ENCODE data around the gene SH2D7. TPM values are rescaled to one million over a fixed set of nuclear protein-coding genes. Genes with fewer than 3 reads are reported as not detected.

The SH2D7 gene
- total RNA-seq, 1 experiment from 2014 or later = not detected

- Histone ChIP-seq H3K27ac (ENCODE audit: low read depth, low read length, poor library complexity, severe bottlenecking) (no peak overlapping the region), H3K4me1 (ENCODE audit: insufficient read depth, low read length, poor library complexity, severe bottlenecking) (no peaks in the 10 kb centered on the region), H3K9me3 (ENCODE audit: low read depth, low read length, poor library complexity, severe bottlenecking) (no peaks in the 10 kb centered on the region), H3K27me3 (replicated peaks; ENCODE audit: insufficient read depth, low read depth, low read length, poor library complexity) (no peaks in the 10 kb centered on the region), H3K4me3 (ENCODE audit: low read depth, low read length, poor library complexity, severe bottlenecking) (no peak overlapping the region), H3K36me3 (ENCODE audit: insufficient read depth, low read length, poor library complexity, severe bottlenecking) (no peaks in the 10 kb centered on the region)
- no TSS peak for BruUV-seq (replicated peaks)
- intact Hi-C loops (cut with micrococcal nuclease; ENCODE audit: unreplicated experiment) = no loop called here
- no peak for DNase-seq (ENCODE audit: low spot score)
- ChIA-PET POLR2A (ENCODE audit: low non-redundant PET) (no interaction called here), CTCF (no interaction called here)
- TF ChIP-seq EZH2 (IDR thresholded peaks at IDR 0.05; ENCODE audit: borderline replicate concordance, low read depth, low read length, poor library complexity, severe bottlenecking) (no peak), CTCF (conservative IDR thresholded peaks at IDR 0.05; ENCODE audit: low read depth, low read length) (no peak)
Measured at GRCh38 chr15:78098131-78098755, 5.9 kb downstream of the SH2D7 start.

- CTCF ChIA-PET = no interaction called here
- H3K4me3 ChIP-seq (ENCODE audit: low read depth, low read length, poor library complexity, severe bottlenecking) = no peak overlapping the region
- H3K27me3 ChIP-seq (replicated peaks; ENCODE audit: insufficient read depth, low read depth, low read length, poor library complexity) = no peaks in the 10 kb centered on the region
- intact Hi-C loops (cut with micrococcal nuclease; ENCODE audit: unreplicated experiment) = no loop called here
- POLR2A ChIA-PET (ENCODE audit: low non-redundant PET) = no interaction called here
- no peak overlapping the region for H3K27ac ChIP-seq (ENCODE audit: low read depth, low read length, poor library complexity, severe bottlenecking)
- no peaks in the 10 kb centered on the region for H3K36me3 ChIP-seq (ENCODE audit: insufficient read depth, low read length, poor library complexity, severe bottlenecking)
- H3K9me3 ChIP-seq (ENCODE audit: low read depth, low read length, poor library complexity, severe bottlenecking) = no peaks in the 10 kb centered on the region
- no TSS peak for BruUV-seq (replicated peaks)
- DNase-seq (ENCODE audit: low spot score) = no peak
- TF ChIP-seq CTCF (conservative IDR thresholded peaks at IDR 0.05; ENCODE audit: low read depth, low read length) (no peak), EZH2 (IDR thresholded peaks at IDR 0.05; ENCODE audit: borderline replicate concordance, low read depth, low read length, poor library complexity, severe bottlenecking) (no peak)
- H3K4me1 ChIP-seq (ENCODE audit: insufficient read depth, low read length, poor library complexity, severe bottlenecking) = no peaks in the 10 kb centered on the region
Measured at GRCh38 chr15:78100886-78101285, 8.5 kb downstream of the SH2D7 start.

GRCh38 chr15:78101423-78102105 is 9.2 kb downstream of the SH2D7 start:
- ChIA-PET POLR2A (ENCODE audit: low non-redundant PET) (no interaction called here), CTCF (no interaction called here)
- no TSS peak for BruUV-seq (replicated peaks)

More at GRCh38 chr15:78101423-78102105, 9.2 kb downstream of the SH2D7 start:
- Histone ChIP-seq H3K4me1 (ENCODE audit: insufficient read depth, low read length, poor library complexity, severe bottlenecking) (no peaks in the 10 kb centered on the region), H3K27ac (ENCODE audit: low read depth, low read length, poor library complexity, severe bottlenecking) (no peak overlapping the region), H3K9me3 (ENCODE audit: low read depth, low read length, poor library complexity, severe bottlenecking) (no peaks in the 10 kb centered on the region), H3K27me3 (replicated peaks; ENCODE audit: insufficient read depth, low read depth, low read length, poor library complexity) (no peaks in the 10 kb centered on the region), H3K36me3 (ENCODE audit: insufficient read depth, low read length, poor library complexity, severe bottlenecking) (no peaks in the 10 kb centered on the region), H3K4me3 (ENCODE audit: low read depth, low read length, poor library complexity, severe bottlenecking) (no peak overlapping the region)
- TF ChIP-seq CTCF (conservative IDR thresholded peaks at IDR 0.05; ENCODE audit: low read depth, low read length) (no peak), EZH2 (IDR thresholded peaks at IDR 0.05; ENCODE audit: borderline replicate concordance, low read depth, low read length, poor library complexity, severe bottlenecking) (no peak)
- intact Hi-C loops (cut with micrococcal nuclease; ENCODE audit: unreplicated experiment) = no loop called here
- no peak for DNase-seq (ENCODE audit: low spot score)
